Skeletal muscle cell (primary cell): Measurements from ENCODE around the gene SAMD4A.

ENCODE experiments used
- DNase-seq: peaks from one replicate; pipeline ENCODE4 v3.0.0-alpha.2; 2010; ENCODE audit warnings: low read depth
- H3K4me3 ChIP-seq: 2 replicates; pipeline ENCODE4 v1.5.1; 2011; ENCODE audit warnings: low read depth, mild to moderate bottlenecking, control low read depth, low read length, moderate library complexity

The SAMD4A gene

GRCh38 chr14:54711812-54712464, 145.0 kb downstream of the SAMD4A start:
- H3K4me3 ChIP-seq = no peak overlapping the region
- DNase-seq = no peak

- no peak overlapping the region for H3K4me3 ChIP-seq
- peak; percentile 37 for DNase-seq
Measured at GRCh38 chr14:54712465-54713200, 145.7 kb downstream of the SAMD4A start.

GRCh38 chr14:54713379-54713778, 146.5 kb downstream of the SAMD4A start:
- no peak overlapping the region for H3K4me3 ChIP-seq
- no peak for DNase-seq

- DNase-seq = no peak
- H3K4me3 ChIP-seq = no peak overlapping the region
Measured at GRCh38 chr14:54715239-54715638, 148.3 kb downstream of the SAMD4A start.

- H3K4me3 ChIP-seq = no peak overlapping the region
- DNase-seq = no peak
Measured at GRCh38 chr14:54715811-54716210, 148.9 kb downstream of the SAMD4A start.

GRCh38 chr14:54716862-54717261, 149.9 kb downstream of the SAMD4A start:
- no peak overlapping the region for H3K4me3 ChIP-seq
- DNase-seq = no peak

GRCh38 chr14:54718046-54718445, 151.1 kb downstream of the SAMD4A start:
- no peak for DNase-seq
- no peak overlapping the region for H3K4me3 ChIP-seq

GRCh38 chr14:54719406-54719805, 152.5 kb downstream of the SAMD4A start:
- DNase-seq = no peak
- H3K4me3 ChIP-seq = no peak overlapping the region

GRCh38 chr14:54722791-54723432, 156.0 kb downstream of the SAMD4A start:
- H3K4me3 ChIP-seq = no peak overlapping the region
- DNase-seq = no peak

- no peak for DNase-seq
- no peak overlapping the region for H3K4me3 ChIP-seq
Measured at GRCh38 chr14:54724123-54724522, 157.2 kb downstream of the SAMD4A start.

- DNase-seq = no peak
- H3K4me3 ChIP-seq = no peak overlapping the region
Measured at GRCh38 chr14:54724676-54725325, 157.9 kb downstream of the SAMD4A start.

- no peak overlapping the region for H3K4me3 ChIP-seq
- DNase-seq = no peak
Measured at GRCh38 chr14:54725998-54726397, 159.1 kb downstream of the SAMD4A start.

GRCh38 chr14:54727929-54728328, 161.0 kb downstream of the SAMD4A start:
- no peak for DNase-seq
- no peak overlapping the region for H3K4me3 ChIP-seq

GRCh38 chr14:54728700-54729527, 162.0 kb downstream of the SAMD4A start:
- peak; percentile 46 for DNase-seq
- H3K4me3 ChIP-seq = no peak overlapping the region

GRCh38 chr14:54730156-54730961, 163.4 kb downstream of the SAMD4A start:
- peak; percentile 80 for DNase-seq
- H3K4me3 ChIP-seq = peak overlapping the region; percentile 0

- DNase-seq = no peak
- H3K4me3 ChIP-seq = no peak overlapping the region
Measured at GRCh38 chr14:54734966-54735365, 168.0 kb downstream of the SAMD4A start.

- DNase-seq = no peak
- H3K4me3 ChIP-seq = no peak overlapping the region
Measured at GRCh38 chr14:54735424-54735823, 168.5 kb downstream of the SAMD4A start.

- no peak overlapping the region for H3K4me3 ChIP-seq
- DNase-seq = peak; percentile 44
Measured at GRCh38 chr14:54737132-54737711, 170.3 kb downstream of the SAMD4A start.
